Common myeloid progenitor, CD34-positive (primary cell): ENCODE measurements around the gene FREM2.

ENCODE experiments used
- CTCF ChIA-PET: fragments of 350-600 bp; sonication (Branson Sonifier 250); formaldehyde crosslinking; loops from one replicate; lab custom pipeline; 2021; ENCODE audit warnings: antibody characterized with exemption; lab: Charles Lee
- POLR2A ChIA-PET: fragments of 350-600 bp; sonication (Branson Sonifier 250); formaldehyde crosslinking; loops from one replicate; lab custom pipeline; 2021; ENCODE audit warnings: antibody characterized with exemption; lab: Charles Lee
- DNase-seq, 3 donors: peaks; one replicate each; pipeline versions ENCODE4 v3.0.0 to v3.0.0-alpha.2; 2013
- H3K27ac ChIP-seq, 2 experiments: 1 replicate in 1 of 2; 2 replicates in 1 of 2; pipeline ENCODE4 v1.7.0; 2013; ENCODE audit warnings: inconsistent platforms in 2 of 2, low read length in 2 of 2, mild to moderate bottlenecking in 2 of 2, low read depth in 1 of 2, moderate library complexity in 1 of 2; ENCODE audit not compliant: severe bottlenecking in 2 of 2, insufficient read depth in 1 of 2, poor library complexity in 1 of 2
- H3K27me3 ChIP-seq, 5 experiments: replicated peaks in 2 of 5; 1 replicate in 3 of 5; 2 replicates in 2 of 5; pipeline versions ENCODE4 v1.6.1 to v1.7.0; 2013; ENCODE audit warnings: low read length in 4 of 5, mild to moderate bottlenecking in 2 of 5, moderate library complexity in 2 of 5, inconsistent platforms in 1 of 5; ENCODE audit not compliant: insufficient read depth in 5 of 5, control insufficient read depth in 4 of 5
- H3K36me3 ChIP-seq, 4 experiments: 1 replicate in 2 of 4; 2 replicates in 2 of 4; pipeline versions ENCODE4 v1.6.1 to v1.7.0; 2013; ENCODE audit warnings: low read length in 3 of 4, control low read depth in 1 of 4, mild to moderate bottlenecking in 1 of 4; ENCODE audit not compliant: control insufficient read depth in 4 of 4, insufficient read depth in 4 of 4
- H3K4me1 ChIP-seq, 4 experiments: 1 replicate in 3 of 4; 2 replicates in 1 of 4; pipeline versions ENCODE4 v1.6.1 to v1.7.1; 2013; ENCODE audit warnings: low read length in 3 of 4, mild to moderate bottlenecking in 3 of 4, control low read depth in 1 of 4, inconsistent platforms in 1 of 4, moderate library complexity in 1 of 4; ENCODE audit not compliant: control insufficient read depth in 4 of 4, insufficient read depth in 4 of 4; ENCODE audit errors: control extremely low read depth in 1 of 4
- H3K4me3 ChIP-seq, 7 experiments: 1 replicate in 4 of 7; 2 replicates in 3 of 7; pipeline versions ENCODE4 v1.5.1 to v1.7.0; 2013; ENCODE audit warnings: mild to moderate bottlenecking in 7 of 7, low read length in 6 of 7, moderate library complexity in 6 of 7, inconsistent platforms in 2 of 7, low read depth in 2 of 7, control low read depth in 1 of 7; ENCODE audit not compliant: insufficient read depth in 4 of 7, control insufficient read depth in 1 of 7; ENCODE audit errors: extremely low read depth in 1 of 7
- H3K9me3 ChIP-seq, 5 experiments: 1 replicate in 4 of 5; 2 replicates in 1 of 5; pipeline versions ENCODE4 v1.6.1 to v1.7.1; 2013; ENCODE audit warnings: low read length in 4 of 5, mild to moderate bottlenecking in 2 of 5, inconsistent platforms in 1 of 5, low read depth in 1 of 5, moderate library complexity in 1 of 5; ENCODE audit not compliant: control insufficient read depth in 4 of 5, insufficient read depth in 2 of 5; ENCODE audit errors: control extremely low read depth in 1 of 5
- WGBS: methylation state at CpG from one replicate; pipeline ENCODE4 v1.1.5; 2013; ENCODE audit not compliant: insufficient coverage; 5-methylcytosine and 5-hydroxymethylcytosine counted together

Gene FREM2

GRCh38 chr13:38769526-38769925, 82.6 kb downstream of the FREM2 start:
- H3K27ac ChIP-seq = no peak overlapping the region
- CTCF ChIA-PET = no interaction called here
- peaks cover 0 to 3% (median 0%) of the 10 kb centered on the region in 5 experiments for H3K27me3 ChIP-seq
- H3K9me3 ChIP-seq = no peaks in the 10 kb centered on the region
- WGBS = 98% methylated on average over 6 of the region's 7 CpGs
- no peak for DNase-seq
- POLR2A ChIA-PET = no interaction called here
- H3K4me1 ChIP-seq = no peaks in the 10 kb centered on the region
- H3K4me3 ChIP-seq = no peak overlapping the region
- no peaks in the 10 kb centered on the region for H3K36me3 ChIP-seq

- Histone ChIP-seq H3K4me1 (no peaks in the 10 kb centered on the region), H3K27ac (no peak overlapping the region), H3K4me3 (no peak overlapping the region), H3K36me3 (no peaks in the 10 kb centered on the region), H3K9me3 (no peaks in the 10 kb centered on the region), H3K27me3 (no peaks in the 10 kb centered on the region)
- CTCF ChIA-PET = no interaction called here
- POLR2A ChIA-PET = interaction anchor here (0.5 kb wide), 1 partner anchor 1183 kb away, joined by 4 read pairs; no protein-coding TSS in a partner anchor
- WGBS = 100% methylated on average over 3 of the region's 5 CpGs
- no peak for DNase-seq
Observed at GRCh38 chr13:38775085-38775484, 88.2 kb downstream of the FREM2 start.

GRCh38 chr13:38777347-38778119, 90.7 kb downstream of the FREM2 start:
- H3K27me3 ChIP-seq = no peaks in the 10 kb centered on the region
- POLR2A ChIA-PET = no interaction called here

GRCh38 chr13:38781539-38781938, 94.7 kb downstream of the FREM2 start:
- ChIA-PET POLR2A (no interaction called here), CTCF (interaction anchor here (1.5 kb wide), 1 partner anchor 10 kb away, joined by 4 read pairs; no protein-coding TSS in a partner anchor)
- Histone ChIP-seq H3K27me3 (no peaks in the 10 kb centered on the region), H3K36me3 (no peaks in the 10 kb centered on the region), H3K27ac (no peak overlapping the region), H3K4me1 (no peaks in the 10 kb centered on the region), H3K9me3 (no peaks in the 10 kb centered on the region), H3K4me3 (no peak overlapping the region)
- no peak for DNase-seq
- 100% methylated on average over 1 of the region's 3 CpGs for WGBS

More at GRCh38 chr13:38777347-38778119, 90.7 kb downstream of the FREM2 start:
- Histone ChIP-seq H3K4me3 (no peak overlapping the region), H3K27ac (no peak overlapping the region), H3K36me3 (no peaks in the 10 kb centered on the region), H3K4me1 (no peaks in the 10 kb centered on the region), H3K9me3 (no peaks in the 10 kb centered on the region)
- CTCF ChIA-PET = no interaction called here
- 92% methylated on average over 3 of the region's 6 CpGs for WGBS
- DNase-seq = no peak

GRCh38 chr13:38784036-38784880, 97.4 kb downstream of the FREM2 start:
- ChIA-PET POLR2A (no interaction called here), CTCF (no interaction called here)
- Histone ChIP-seq H3K36me3 (no peaks in the 10 kb centered on the region), H3K27ac (no peak overlapping the region), H3K4me1 (no peaks in the 10 kb centered on the region), H3K9me3 (no peaks in the 10 kb centered on the region), H3K27me3 (no peaks in the 10 kb centered on the region), H3K4me3 (no peak overlapping the region)
- no peak for DNase-seq
- WGBS = 97% methylated on average over 13 of the region's 15 CpGs

GRCh38 chr13:38785042-38785441, 98.2 kb downstream of the FREM2 start:
- Histone ChIP-seq H3K4me1 (no peaks in the 10 kb centered on the region), H3K9me3 (no peaks in the 10 kb centered on the region), H3K4me3 (no peak overlapping the region), H3K27me3 (no peaks in the 10 kb centered on the region), H3K27ac (no peak overlapping the region), H3K36me3 (no peaks in the 10 kb centered on the region)
- POLR2A ChIA-PET = no interaction called here
- no peak for DNase-seq
- CTCF ChIA-PET = no interaction called here
- WGBS = 90% methylated on average over 1 of the region's 2 CpGs

- Histone ChIP-seq H3K4me1 (no peaks in the 10 kb centered on the region), H3K27me3 (no peaks in the 10 kb centered on the region), H3K27ac (no peak overlapping the region), H3K9me3 (no peaks in the 10 kb centered on the region), H3K4me3 (no peak overlapping the region), H3K36me3 (no peaks in the 10 kb centered on the region)
- no peak for DNase-seq
- WGBS = 9% methylated on average over 1 of the region's 1 CpG
- ChIA-PET CTCF (no interaction called here), POLR2A (no interaction called here)
Observed at GRCh38 chr13:38785490-38785889, 98.6 kb downstream of the FREM2 start.
